Neural progenitor cell (in vitro differentiated cells): ENCODE measurements around the gene RNF41. TPM values are rescaled to one million over a fixed set of nuclear protein-coding genes. Genes with fewer than 3 reads are reported as not detected.
A peak's percentile ranks its signal among the peaks of the same experiment; 100 is the strongest.

Experiments
- DNase-seq: peaks from one replicate; pipeline ENCODE4 v3.0.0-alpha.2; 2016; ENCODE audit warnings: low spot score
- H2AFZ ChIP-seq: fragments of 200-600 bp; sonication (generic); replicated peaks from 2 replicates; pipeline ENCODE4 v1.6.1; 2016; ENCODE audit warnings: antibody characterized with exemption
- H3F3A ChIP-seq: fragments of 200-600 bp; sonication (generic); 2 replicates; pipeline ENCODE4 v1.6.1; 2016; ENCODE audit warnings: antibody characterized with exemption, low read depth
- H3K27ac ChIP-seq: fragments of 200-600 bp; sonication (generic); 2 replicates; pipeline ENCODE4 v1.5.1; 2016; ENCODE audit warnings: mild to moderate bottlenecking
- H3K27me3 ChIP-seq: fragments of 200-600 bp; sonication (generic); 2 replicates; pipeline ENCODE4 v1.6.1; 2016; ENCODE audit warnings: mild to moderate bottlenecking, moderate library complexity
- H3K36me3 ChIP-seq: fragments of 200-600 bp; sonication (generic); 2 replicates; pipeline ENCODE4 v1.5.1; 2016
- H3K4me1 ChIP-seq: fragments of 200-600 bp; sonication (generic); 2 replicates; pipeline ENCODE4 v1.6.1; 2016; ENCODE audit warnings: mixed run types
- H3K4me2 ChIP-seq: fragments of 200-600 bp; sonication (generic); 2 replicates; pipeline ENCODE4 v1.6.1; 2016
- H3K4me3 ChIP-seq: fragments of 200-600 bp; sonication (generic); 2 replicates; pipeline ENCODE4 v1.5.1; 2016
- H3K79me2 ChIP-seq: fragments of 200-600 bp; sonication (generic); 2 replicates; pipeline ENCODE4 v1.6.1; 2016; ENCODE audit warnings: low read depth
- H3K9ac ChIP-seq: fragments of 200-600 bp; sonication (generic); 2 replicates; pipeline ENCODE4 v1.6.1; 2016
- H3K9me3 ChIP-seq: fragments of 200-600 bp; sonication (generic); 2 replicates; pipeline ENCODE4 v1.5.1; 2016; ENCODE audit warnings: low read depth
- H4K20me1 ChIP-seq: fragments of 200-600 bp; sonication (generic); 2 replicates; pipeline ENCODE4 v1.6.1; 2016; ENCODE audit warnings: low read depth
- H3K27ac Mint-ChIP-seq: 3 replicates; pipeline ENCODE4 v1.8.0; 2021; ENCODE audit warnings: mixed read lengths
- H3K27me3 Mint-ChIP-seq: 2 replicates; pipeline ENCODE4 v1.8.0; 2022; ENCODE audit warnings: low read depth, mild to moderate bottlenecking, inconsistent platforms, moderate library complexity, mixed read lengths; ENCODE audit not compliant: insufficient read depth
- H3K36me3 Mint-ChIP-seq: 3 replicates; pipeline ENCODE4 v1.8.0; 2021; ENCODE audit warnings: mixed read lengths
- H3K4me1 Mint-ChIP-seq: 3 replicates; pipeline ENCODE4 v1.8.0; 2021; ENCODE audit warnings: mixed read lengths
- H3K4me3 Mint-ChIP-seq: 3 replicates; pipeline ENCODE4 v1.8.0; 2021; ENCODE audit warnings: mild to moderate bottlenecking, moderate library complexity, mixed read lengths
- H3K9me3 Mint-ChIP-seq: 3 replicates; pipeline ENCODE4 v1.8.0; 2020; ENCODE audit warnings: mixed read lengths
- CTCF ChIP-seq: fragments of 200-600 bp; sonication (generic); IDR thresholded peaks from 2 replicates; pipeline ENCODE4 v1.5.1; 2017; ENCODE audit warnings: antibody characterized with exemption, mild to moderate bottlenecking
- EZH2 ChIP-seq: fragments of 200-600 bp; sonication (generic); IDR thresholded peaks from 2 replicates; pipeline ENCODE4 v1.6.1; 2017; ENCODE audit warnings: antibody characterized with exemption, mild to moderate bottlenecking, moderate library complexity
- EZH2phosphoT487 ChIP-seq: fragments of 200-600 bp; sonication (generic); IDR thresholded peaks from 2 replicates; pipeline ENCODE4 v1.6.1; 2017; ENCODE audit warnings: antibody characterized with exemption
- total RNA-seq: library from RNA; depleted of rRNA; stranded (reverse); fragments of >200 nt; gene quantifications from 2 replicates; pipeline ENCODE4 v1.2.3, GENCODE V29; 2015; ENCODE audit warnings: low replicate concordance

Gene RNF41
- total RNA-seq, 1 donor from 2014 or later, result 52.1 TPM

GRCh38 chr12:56193025-56193578, 28.6 kb downstream of the RNF41 start:
- no peaks in the 10 kb centered on the region for H3K36me3 ChIP-seq
- peak overlapping the region; percentile 98 for H2AFZ ChIP-seq
- no peak for TF ChIP-seq EZH2
- TF ChIP-seq CTCF, result peak; percentile 91
- peaks cover 2% of the 10 kb centered on the region for H3K4me1 ChIP-seq
- H3K27ac Mint-ChIP-seq, result peak overlapping the region; percentile 57
- peaks cover 9% of the 10 kb centered on the region for H3K79me2 ChIP-seq
- peak; percentile 91 for DNase-seq
- no peaks in the 10 kb centered on the region for H3K27me3 ChIP-seq
- peaks cover 4% of the 10 kb centered on the region for H4K20me1 ChIP-seq
- H3K4me2 ChIP-seq, result no peak overlapping the region
- no peak overlapping the region for H3K4me3 ChIP-seq
- H3K4me1 Mint-ChIP-seq, result peaks cover 14% of the 10 kb centered on the region
- H3K9ac ChIP-seq, result no peak overlapping the region
- peaks cover 20% of the 10 kb centered on the region for H3K27me3 Mint-ChIP-seq
- no peaks in the 10 kb centered on the region for H3K36me3 Mint-ChIP-seq
- H3F3A ChIP-seq, result peaks cover 40% of the 10 kb centered on the region
- no peaks in the 10 kb centered on the region for H3K9me3 ChIP-seq
- peak overlapping the region; percentile 5 for H3K4me3 Mint-ChIP-seq
- peaks cover 9% of the 10 kb centered on the region for H3K9me3 Mint-ChIP-seq
- H3K27ac ChIP-seq, result no peak overlapping the region

DNA sequence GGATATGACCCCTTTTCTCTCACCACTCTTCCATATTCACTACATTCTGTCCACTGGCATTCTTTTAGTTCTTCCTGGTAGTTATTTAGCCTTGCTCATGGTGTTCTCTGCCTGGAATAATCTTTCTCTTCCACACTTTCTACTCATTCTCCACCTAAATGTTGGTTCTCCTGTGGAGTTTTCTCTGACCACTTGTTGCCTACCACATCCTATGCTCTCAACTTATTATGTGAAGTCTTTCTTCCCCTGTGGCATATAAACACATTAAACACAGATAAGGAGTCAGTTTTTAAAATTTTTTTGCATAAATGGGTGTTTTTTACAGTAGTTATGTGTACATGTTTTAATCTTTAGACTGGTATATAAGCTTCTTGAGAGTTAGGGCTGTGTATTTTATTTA, 29.1 kb downstream of the RNF41 start:
- H4K20me1 ChIP-seq, result peaks cover 9% of the 10 kb centered on the region
- no peak for DNase-seq
- H3K4me3 ChIP-seq, result no peak overlapping the region
- Mint-ChIP-seq H3K36me3 (peaks cover 2% of the 10 kb centered on the region), H3K4me1 (peaks cover 20% of the 10 kb centered on the region), H3K4me3 (no peak overlapping the region), H3K27me3 (peaks cover 22% of the 10 kb centered on the region), H3K27ac (no peak overlapping the region), H3K9me3 (peaks cover 9% of the 10 kb centered on the region)
- peaks cover 45% of the 10 kb centered on the region for H3F3A ChIP-seq
- H3K4me1 ChIP-seq, result peaks cover 7% of the 10 kb centered on the region
- no peaks in the 10 kb centered on the region for H3K27me3 ChIP-seq
- peak overlapping the region; percentile 98 for H2AFZ ChIP-seq
- no peak for TF ChIP-seq CTCF
- H3K27ac ChIP-seq, result no peak overlapping the region
- no peak overlapping the region for H3K4me2 ChIP-seq
- H3K9ac ChIP-seq, result no peak overlapping the region
- H3K79me2 ChIP-seq, result peaks cover 14% of the 10 kb centered on the region
- no peaks in the 10 kb centered on the region for H3K9me3 ChIP-seq
- H3K36me3 ChIP-seq, result no peaks in the 10 kb centered on the region

DNA sequence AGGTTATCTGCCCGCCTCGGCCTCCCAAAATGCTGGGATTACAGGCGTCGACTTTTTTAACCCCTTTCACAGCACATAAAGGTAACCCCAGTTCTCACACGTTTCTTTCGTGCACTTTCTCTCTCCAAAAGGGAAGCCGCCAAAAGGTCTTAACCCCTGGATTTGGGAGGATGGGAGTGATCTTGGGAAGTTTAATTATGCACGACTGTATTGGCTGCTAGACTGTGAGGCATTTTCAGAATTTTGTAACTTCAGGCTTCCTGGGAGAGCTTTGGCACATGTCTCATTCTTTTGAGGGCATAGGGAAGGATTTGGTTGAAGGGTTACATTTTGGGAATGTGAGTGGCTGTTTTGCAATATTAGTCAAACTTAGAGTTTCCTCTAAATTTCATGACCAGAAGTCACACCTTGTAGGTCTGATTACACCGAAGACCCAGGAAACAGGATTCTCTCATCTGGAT, 31.0 kb downstream of the RNF41 start:
- Histone ChIP-seq H3K36me3 (peaks cover 9% of the 10 kb centered on the region), H3F3A (peaks cover 45% of the 10 kb centered on the region), H3K4me3 (peak overlapping the region; percentile 96), H3K9ac (no peak overlapping the region), H3K4me1 (peaks cover 10% of the 10 kb centered on the region), H3K27ac (no peak overlapping the region), H2AFZ (peak overlapping the region; percentile 92), H3K27me3 (no peaks in the 10 kb centered on the region), H3K79me2 (peaks cover 32% of the 10 kb centered on the region), H4K20me1 (peaks cover 20% of the 10 kb centered on the region), H3K9me3 (no peaks in the 10 kb centered on the region), H3K4me2 (peak overlapping the region; percentile 90)
- TF ChIP-seq CTCF (no peak), EZH2phosphoT487 (no peak), EZH2 (no peak)
- Mint-ChIP-seq H3K27ac (peak overlapping the region; percentile 86), H3K27me3 (peaks cover 20% of the 10 kb centered on the region), H3K9me3 (peaks cover 9% of the 10 kb centered on the region), H3K4me1 (peaks cover 26% of the 10 kb centered on the region), H3K4me3 (peak overlapping the region; percentile 95), H3K36me3 (peaks cover 8% of the 10 kb centered on the region)
- peak; percentile 24 for DNase-seq
